ENCODE measurements around the gene SFPQ. TPM values are rescaled to one million over a fixed set of nuclear protein-coding genes. Genes with fewer than 3 reads are reported as not detected.
"Not testable (repeated sequence)": the region's sequence is repeated elsewhere in the genome, so short reads cannot be mapped to it uniquely, and the experiment has no call there.

Gene SFPQ
- 458 TPM for total RNA-seq (ENCODE audit: unreplicated experiment)
- long read RNA-seq, transcript SFPQ-201 (10 exons, 3,747 nt) = major isoform, 13 of 32 reads
- long read RNA-seq, partial matches to known transcripts = 14 of 32 reads
- long read RNA-seq, other reads (novel, unspliced or antisense) = 4 of 32 reads

GRCh38 chr1:35192853-35193664 is at the start of gene SFPQ:
TSS of gene SFPQ (minus strand) at chr1:35193145. CDS start at chr1:35193049, 96 bp downstream.
- H3K27me3 Mint-ChIP-seq (ENCODE audit: unreplicated experiment) = peaks cover 9% of the 10 kb centered on the region
- H3K36me3 Mint-ChIP-seq (ENCODE audit: unreplicated experiment) = peaks cover 13% of the 10 kb centered on the region
- peaks cover 10% of the 10 kb centered on the region for H3K9me3 Mint-ChIP-seq (ENCODE audit: unreplicated experiment)
- peak; percentile 88 for DNase-seq
- H3K4me3 Mint-ChIP-seq (ENCODE audit: unreplicated experiment) = peak within 1 kb of the TSS; percentile 87
- peak within 1 kb of the TSS; percentile 98 for H3K27ac Mint-ChIP-seq (ENCODE audit: unreplicated experiment)
- TF ChIP-seq CTCF (IDR thresholded peaks at IDR 0.05; ENCODE audit: partially characterized antibody, unreplicated experiment) = no peak
- peaks cover 20% of the 10 kb centered on the region for H3K4me1 Mint-ChIP-seq (ENCODE audit: low read depth, unreplicated experiment)

- H3K4me1 Mint-ChIP-seq (ENCODE audit: low read depth, unreplicated experiment); DNase-seq; H3K27me3 Mint-ChIP-seq (ENCODE audit: unreplicated experiment); H3K27ac Mint-ChIP-seq (ENCODE audit: unreplicated experiment); H3K36me3 Mint-ChIP-seq (ENCODE audit: unreplicated experiment); H3K4me3 Mint-ChIP-seq (ENCODE audit: unreplicated experiment); H3K9me3 Mint-ChIP-seq (ENCODE audit: unreplicated experiment): not testable (repeated sequence)
These were observed 43.8 kb upstream of the SFPQ start for GRCh38 chr1:35236772-35237171.

- no peak for TF ChIP-seq CTCF (IDR thresholded peaks at IDR 0.05; ENCODE audit: partially characterized antibody, unreplicated experiment)
- no peaks in the 10 kb centered on the region for H3K9me3 Mint-ChIP-seq (ENCODE audit: unreplicated experiment)
- H3K27me3 Mint-ChIP-seq (ENCODE audit: unreplicated experiment) = peaks cover 2% of the 10 kb centered on the region
- no peaks in the 10 kb centered on the region for H3K4me1 Mint-ChIP-seq (ENCODE audit: low read depth, unreplicated experiment)
- DNase-seq = no peak
- H3K4me3 Mint-ChIP-seq (ENCODE audit: unreplicated experiment) = no peak overlapping the region
- no peak overlapping the region for H3K27ac Mint-ChIP-seq (ENCODE audit: unreplicated experiment)
- H3K36me3 Mint-ChIP-seq (ENCODE audit: unreplicated experiment) = no peaks in the 10 kb centered on the region
These were observed 38.3 kb upstream of the SFPQ start for GRCh38 chr1:35231287-35231686.

- Mint-ChIP-seq H3K9me3 (ENCODE audit: unreplicated experiment) (no peaks in the 10 kb centered on the region), H3K4me3 (ENCODE audit: unreplicated experiment) (no peak overlapping the region), H3K27me3 (ENCODE audit: unreplicated experiment) (peaks cover 2% of the 10 kb centered on the region), H3K36me3 (ENCODE audit: unreplicated experiment) (no peaks in the 10 kb centered on the region), H3K4me1 (ENCODE audit: low read depth, unreplicated experiment) (no peaks in the 10 kb centered on the region), H3K27ac (ENCODE audit: unreplicated experiment) (no peak overlapping the region)
- TF ChIP-seq CTCF (IDR thresholded peaks at IDR 0.05; ENCODE audit: partially characterized antibody, unreplicated experiment) = no peak
- no peak for DNase-seq
These were observed 36.8 kb upstream of the SFPQ start for GRCh38 chr1:35229587-35230360.

GRCh38 chr1:35226546-35226945 is 33.6 kb upstream of the SFPQ start:
- no peak for DNase-seq
- H3K36me3 Mint-ChIP-seq (ENCODE audit: unreplicated experiment) = no peaks in the 10 kb centered on the region
- H3K27me3 Mint-ChIP-seq (ENCODE audit: unreplicated experiment) = peaks cover 2% of the 10 kb centered on the region
- H3K4me3 Mint-ChIP-seq (ENCODE audit: unreplicated experiment) = no peak overlapping the region
- H3K4me1 Mint-ChIP-seq (ENCODE audit: low read depth, unreplicated experiment) = peaks cover 10% of the 10 kb centered on the region
- TF ChIP-seq CTCF (IDR thresholded peaks at IDR 0.05; ENCODE audit: partially characterized antibody, unreplicated experiment) = no peak
- no peak overlapping the region for H3K27ac Mint-ChIP-seq (ENCODE audit: unreplicated experiment)
- no peaks in the 10 kb centered on the region for H3K9me3 Mint-ChIP-seq (ENCODE audit: unreplicated experiment)
